ENCODE measurements around the gene CARS2. TPM values are rescaled to one million over a fixed set of nuclear protein-coding genes. Genes with fewer than 3 reads are reported as not detected.
A peak's percentile ranks its signal among the peaks of the same experiment; 100 is the strongest.

The CARS2 gene
- total and polyA plus RNA-seq, 2 donors (not counting 3 experiments of a cell fraction or from before 2014, with no cell fraction given), result 42.0 to 51.2 TPM

GRCh38 chr13:110714797-110715394, 9.0 kb upstream of the CARS2 start:
- Histone ChIP-seq H3K9me1 (replicated peaks; ENCODE audit: control insufficient read depth, extremely low read depth, insufficient read depth, low read length) (no peaks in the 10 kb centered on the region), H3K9me3 (replicated peaks; ENCODE audit: control insufficient read depth, insufficient read depth, low read length) (no peaks in the 10 kb centered on the region), H3K4me2 (ENCODE audit: insufficient read depth, low read length) (peak overlapping the region; percentile 72), H3K4me3 (replicated peaks in 1 of 3; ENCODE audit: insufficient read depth in 1 of 3, low read depth in 1 of 3, low read length in 3 of 3) (peak overlapping the region; percentile 85 to 91 (median 87)), H4K20me1 (replicated peaks; ENCODE audit: control insufficient read depth, extremely low read depth, insufficient read depth, low read length) (no peaks in the 10 kb centered on the region), H2AFZ (ENCODE audit: low read depth, low read length) (peak overlapping the region; percentile 40), H3K36me3 (ENCODE audit: control insufficient read depth in 2 of 2, extremely low read depth in 1 of 2, insufficient read depth in 2 of 2, low read length in 2 of 2) (peaks cover 0 to 3% of the 10 kb centered on the region in 2 experiments), H3K27ac (ENCODE audit: insufficient read depth, low read depth, low read length) (peak overlapping the region; percentile 68), H3K79me2 (ENCODE audit: control insufficient read depth, insufficient read depth, low read length) (peaks cover 51% of the 10 kb centered on the region), H3K27me3 (ENCODE audit: control insufficient read depth in 2 of 2, insufficient read depth in 2 of 2, low read length in 2 of 2) (no peaks in the 10 kb centered on the region), H3K9ac (replicated peaks; ENCODE audit: extremely low read depth, insufficient read depth, low read length) (peak overlapping the region; percentile 90), H3K4me1 (ENCODE audit: control insufficient read depth, extremely low read depth, insufficient read depth, low read length) (peaks cover 18% of the 10 kb centered on the region)
- CTCF ChIA-PET, result interaction anchor here (1.0 to 1.1 kb wide), 3 partner anchors 9 to 98 kb away, joined by 3 to 4 read pairs (median 3); partner anchors contain the start of gene CARS2
- intact Hi-C loops (cut with micrococcal nuclease), result loop anchor here (1.0 to 10.0 kb wide), 8 partner anchors 9 to 460 kb away; partner anchors contain the start of genes ANKRD10, CARS2 and NAXD
- dilution Hi-C loops (cut with MboI; ENCODE audit: extremely low pct_ligation_motif_present, low sequenced_read_pairs), result no loop called here
- TSS peak; percentile 65 for BruUV-seq (replicated peaks)
- POLR2A ChIA-PET, result interaction anchor here (0.6 to 1.5 kb wide), 41 partner anchors 9 to 1411 kb away, joined by 3 to 30 read pairs (median 4); partner anchors contain the start of genes ANKRD10, CARS2, NAXD and RAB20
- no peak for FAIRE-seq
- TF ChIP-seq POLR2AphosphoS5 (IDR thresholded peaks at IDR 0.05; ENCODE audit: insufficient read depth, low read depth, low read length), result peak; percentile 100
- TF ChIP-seq POLR2A (IDR thresholded peaks at IDR 0.05; ENCODE audit: low read depth, low read length), result peak; percentile 100
- TF ChIP-seq FOS (IDR thresholded peaks at IDR 0.05; ENCODE audit: borderline replicate concordance, insufficient read depth, low read length), result no peak
- DNase-seq (ENCODE audit: low read depth, low spot score), result no peak

GRCh38 chr13:110713981-110714796, 8.3 kb upstream of the CARS2 start:
- peak; percentile 47 for DNase-seq (ENCODE audit: low read depth, low spot score)

More at GRCh38 chr13:110713981-110714796, 8.3 kb upstream of the CARS2 start:
- H3K9me3 ChIP-seq (replicated peaks; ENCODE audit: control insufficient read depth, insufficient read depth, low read length), result no peaks in the 10 kb centered on the region
- BruUV-seq (replicated peaks), result no TSS peak
- H3K36me3 ChIP-seq (ENCODE audit: control insufficient read depth in 2 of 2, extremely low read depth in 1 of 2, insufficient read depth in 2 of 2, low read length in 2 of 2), result no peaks in the 10 kb centered on the region
- no peaks in the 10 kb centered on the region for H3K9me1 ChIP-seq (replicated peaks; ENCODE audit: control insufficient read depth, extremely low read depth, insufficient read depth, low read length)
- H2AFZ ChIP-seq (ENCODE audit: low read depth, low read length), result peak overlapping the region; percentile 59
- peak overlapping the region; percentile 68 for H3K27ac ChIP-seq (ENCODE audit: insufficient read depth, low read depth, low read length)
- H3K79me2 ChIP-seq (ENCODE audit: control insufficient read depth, insufficient read depth, low read length), result peaks cover 44% of the 10 kb centered on the region
- ChIA-PET POLR2A (interaction anchor here (1.2 to 1.5 kb wide), 3 partner anchors 12 to 156 kb away, joined by 7 to 8 read pairs (median 8); no protein-coding TSS in a partner anchor), CTCF (no interaction called here)
- no peaks in the 10 kb centered on the region for H4K20me1 ChIP-seq (replicated peaks; ENCODE audit: control insufficient read depth, extremely low read depth, insufficient read depth, low read length)
- H3K4me3 ChIP-seq (replicated peaks in 1 of 3; ENCODE audit: insufficient read depth in 1 of 3, low read depth in 1 of 3, low read length in 3 of 3), result peak overlapping the region; percentile 85 to 91 (median 87)
- H3K4me1 ChIP-seq (ENCODE audit: control insufficient read depth, extremely low read depth, insufficient read depth, low read length), result peaks cover 18% of the 10 kb centered on the region
- FAIRE-seq, result no peak
- peak overlapping the region; percentile 72 for H3K4me2 ChIP-seq (ENCODE audit: insufficient read depth, low read length)
- no peak for TF ChIP-seq MYC (IDR thresholded peaks at IDR 0.05; ENCODE audit: low read depth, low read length)
- no peak for TF ChIP-seq CTCF (IDR thresholded peaks at IDR 0.05; ENCODE audit: extremely low read depth in 1 of 2, insufficient read depth in 1 of 2, low read depth in 1 of 2, low read length in 2 of 2)
- TF ChIP-seq POLR2A (IDR thresholded peaks at IDR 0.05; ENCODE audit: low read depth, low read length), result no peak
- TF ChIP-seq EZH2 (IDR thresholded peaks at IDR 0.05; ENCODE audit: borderline replicate concordance, low read depth, low read length, severe bottlenecking), result no peak
- no peak for TF ChIP-seq MAX (IDR thresholded peaks at IDR 0.05; ENCODE audit: insufficient read depth, insufficient read length)
- TF ChIP-seq FOS (IDR thresholded peaks at IDR 0.05; ENCODE audit: borderline replicate concordance, insufficient read depth, low read length), result no peak
- no peak for TF ChIP-seq GATA2 (IDR thresholded peaks at IDR 0.05; ENCODE audit: insufficient read depth, insufficient read length, low read depth, low read length)
- no peak for TF ChIP-seq JUN (IDR thresholded peaks at IDR 0.05; ENCODE audit: borderline replicate concordance, insufficient read depth, insufficient read length, low read depth)
- no peak for TF ChIP-seq POLR2AphosphoS5 (IDR thresholded peaks at IDR 0.05; ENCODE audit: insufficient read depth, low read depth, low read length)
- intact Hi-C loops (cut with micrococcal nuclease) (loop anchor here (2.0 to 10.0 kb wide), 5 partner anchors 33 to 461 kb away; no protein-coding TSS in a partner anchor), dilution Hi-C loops (cut with MboI; ENCODE audit: extremely low pct_ligation_motif_present, low sequenced_read_pairs) (no loop called here)
- peak overlapping the region; percentile 90 for H3K9ac ChIP-seq (replicated peaks; ENCODE audit: extremely low read depth, insufficient read depth, low read length)
- no peaks in the 10 kb centered on the region for H3K27me3 ChIP-seq (ENCODE audit: control insufficient read depth in 2 of 2, insufficient read depth in 2 of 2, low read length in 2 of 2)
